ENCODE measurements around the gene MAN1A1. TPM values are rescaled to one million over a fixed set of nuclear protein-coding genes. Genes with fewer than 3 reads are reported as not detected.

Gene MAN1A1
- total and polyA plus RNA-seq, 7 donors, result 10.2 to 143 (median 81.9) TPM

DNA sequence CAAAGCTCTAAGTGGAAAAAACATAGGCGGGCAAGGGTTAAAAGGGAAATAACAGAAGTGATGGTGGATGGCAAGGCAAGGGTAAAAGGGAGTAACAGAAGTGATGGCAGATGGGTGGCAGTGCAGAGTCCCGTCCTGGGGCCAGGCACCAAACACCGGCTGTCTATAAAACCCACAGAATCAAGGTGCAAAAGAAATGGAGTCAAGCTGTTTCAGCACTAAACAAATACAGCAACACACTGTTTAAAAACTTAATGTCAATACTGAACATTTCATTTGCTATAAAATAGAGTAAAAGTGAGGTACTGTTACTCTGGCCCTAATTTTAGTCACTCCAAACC, 87.6 kb downstream of the MAN1A1 start:
- Histone ChIP-seq H3K27ac (no peak overlapping the region), H3K27me3 (no peaks in the 10 kb centered on the region), H3K36me3 (no peaks in the 10 kb centered on the region), H3K9me3 (no peaks in the 10 kb centered on the region), H3K4me1 (peaks cover 0 to 24% (median 3%) of the 10 kb centered on the region in 4 donors), H3K4me3 (no peak overlapping the region)
- DNase-seq, result no peak
- 70 to 84% methylated on average over 3 of the region's 3 CpGs for WGBS, 2 donors
- no peak for TF ChIP-seq POLR2AphosphoS5 (IDR thresholded peaks at IDR 0.05)
- TF ChIP-seq POLR2A (IDR thresholded peaks at IDR 0.05), result no peak
- no peak for TF ChIP-seq EP300 (IDR thresholded peaks at IDR 0.05)
- TF ChIP-seq, protein P1, sequence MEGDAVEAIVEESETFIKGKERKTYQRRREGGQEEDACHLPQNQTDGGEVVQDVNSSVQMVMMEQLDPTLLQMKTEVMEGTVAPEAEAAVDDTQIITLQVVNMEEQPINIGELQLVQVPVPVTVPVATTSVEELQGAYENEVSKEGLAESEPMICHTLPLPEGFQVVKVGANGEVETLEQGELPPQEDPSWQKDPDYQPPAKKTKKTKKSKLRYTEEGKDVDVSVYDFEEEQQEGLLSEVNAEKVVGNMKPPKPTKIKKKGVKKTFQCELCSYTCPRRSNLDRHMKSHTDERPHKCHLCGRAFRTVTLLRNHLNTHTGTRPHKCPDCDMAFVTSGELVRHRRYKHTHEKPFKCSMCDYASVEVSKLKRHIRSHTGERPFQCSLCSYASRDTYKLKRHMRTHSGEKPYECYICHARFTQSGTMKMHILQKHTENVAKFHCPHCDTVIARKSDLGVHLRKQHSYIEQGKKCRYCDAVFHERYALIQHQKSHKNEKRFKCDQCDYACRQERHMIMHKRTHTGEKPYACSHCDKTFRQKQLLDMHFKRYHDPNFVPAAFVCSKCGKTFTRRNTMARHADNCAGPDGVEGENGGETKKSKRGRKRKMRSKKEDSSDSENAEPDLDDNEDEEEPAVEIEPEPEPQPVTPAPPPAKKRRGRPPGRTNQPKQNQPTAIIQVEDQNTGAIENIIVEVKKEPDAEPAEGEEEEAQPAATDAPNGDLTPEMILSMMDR (IDR thresholded peaks at IDR 0.05), result no peak
- intact Hi-C loops (cut with DNase I), result no loop called here

DNA sequence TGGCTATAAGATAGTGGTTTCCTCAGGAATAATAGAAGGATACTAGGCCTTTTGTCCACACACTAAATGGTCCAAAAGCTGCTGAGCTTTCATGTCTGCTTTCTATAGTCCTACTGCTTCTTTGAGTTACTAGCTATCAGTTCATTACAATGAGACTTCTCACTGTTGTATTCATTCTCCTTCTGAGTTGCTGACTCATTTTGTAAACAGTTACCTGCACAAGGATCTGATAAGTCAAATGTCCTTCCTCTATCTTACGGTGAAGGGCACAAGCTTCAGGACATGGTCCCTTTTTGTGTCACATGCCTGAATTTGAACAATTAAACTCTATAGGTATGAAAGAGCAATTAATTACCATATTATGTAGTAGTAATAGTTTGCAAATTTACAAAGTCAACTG, 90.5 kb downstream of the MAN1A1 start:
- 12 to 56% methylated on average over 1 of the region's 1 CpG for WGBS, 2 donors
- Histone ChIP-seq H3K36me3 (no peaks in the 10 kb centered on the region), H3K27ac (no peak overlapping the region), H3K27me3 (no peaks in the 10 kb centered on the region), H3K4me1 (peaks cover 0 to 24% (median 3%) of the 10 kb centered on the region in 4 donors), H3K9me3 (no peaks in the 10 kb centered on the region), H3K4me3 (no peak overlapping the region)
- intact Hi-C loops (cut with DNase I), result no loop called here
- no peak for TF ChIP-seq POLR2A (IDR thresholded peaks at IDR 0.05)
- no peak for TF ChIP-seq POLR2AphosphoS5 (IDR thresholded peaks at IDR 0.05)
- TF ChIP-seq, protein P1 (IDR thresholded peaks at IDR 0.05), result no peak
- no peak for TF ChIP-seq EP300 (IDR thresholded peaks at IDR 0.05)
- no peak for DNase-seq

DNA sequence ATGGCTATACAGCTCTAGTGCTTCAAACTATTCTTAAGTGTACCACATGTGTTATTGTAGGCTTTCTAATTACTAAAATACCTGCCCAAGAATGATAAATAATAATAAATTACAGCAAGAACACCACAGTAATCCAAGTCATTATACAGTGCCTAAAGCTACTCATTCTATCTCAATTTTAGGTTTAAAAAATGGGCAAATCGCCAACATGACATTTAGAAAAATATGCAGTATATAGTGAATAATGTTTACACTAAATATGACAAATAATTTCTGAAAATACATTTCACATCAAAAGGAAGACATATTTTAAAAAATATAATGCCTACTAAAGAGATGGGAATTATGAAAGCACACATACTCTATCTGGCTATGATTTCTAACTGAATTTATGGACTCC, 91.8 kb downstream of the MAN1A1 start:
- intact Hi-C loops (cut with DNase I), result no loop called here
- 94 to 95% methylated on average over 1 of the region's 1 CpG for WGBS, 2 donors
- no peak for DNase-seq
- H3K4me3 ChIP-seq, result no peak overlapping the region
- H3K27me3 ChIP-seq, result no peaks in the 10 kb centered on the region
- no peak overlapping the region for H3K27ac ChIP-seq
- TF ChIP-seq, protein P1 (IDR thresholded peaks at IDR 0.05), result no peak
- TF ChIP-seq POLR2AphosphoS5 (IDR thresholded peaks at IDR 0.05), result no peak
- no peak for TF ChIP-seq POLR2A (IDR thresholded peaks at IDR 0.05)
- TF ChIP-seq EP300 (IDR thresholded peaks at IDR 0.05), result no peak
- no peaks in the 10 kb centered on the region for H3K36me3 ChIP-seq
- H3K4me1 ChIP-seq, result peaks cover 0 to 24% (median 3%) of the 10 kb centered on the region in 4 donors
- H3K9me3 ChIP-seq, result no peaks in the 10 kb centered on the region

DNA sequence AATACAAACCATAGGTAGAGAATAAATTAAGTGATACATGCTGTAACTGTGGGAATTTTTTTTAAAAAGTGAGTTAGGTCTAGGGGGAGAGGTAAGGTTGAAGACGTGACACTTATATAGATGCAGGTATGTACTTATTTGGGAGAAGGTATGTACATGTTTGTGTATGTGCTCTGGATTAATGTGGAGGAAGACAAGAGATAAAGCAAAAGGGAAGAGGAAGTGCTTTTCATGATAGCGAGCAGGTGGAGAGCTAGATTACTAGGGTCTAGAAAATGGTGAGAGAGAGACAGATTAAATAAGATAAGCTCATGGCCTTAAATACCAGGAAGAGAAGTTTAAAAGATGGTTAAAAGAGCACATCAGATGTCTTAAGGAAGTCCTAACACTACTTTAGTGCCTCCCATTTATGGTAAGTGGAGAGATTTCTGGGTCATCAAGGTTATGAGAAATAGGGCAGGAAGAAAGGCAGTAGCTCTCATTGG, 92.5 kb downstream of the MAN1A1 start:
- TF ChIP-seq EP300 (IDR thresholded peaks at IDR 0.05) (no peak), POLR2A (IDR thresholded peaks at IDR 0.05) (no peak), POLR2AphosphoS5 (IDR thresholded peaks at IDR 0.05) (no peak)
- TF ChIP-seq, protein P1 (IDR thresholded peaks at IDR 0.05), result no peak
- H3K27ac ChIP-seq, result no peak overlapping the region
- no peak overlapping the region for H3K4me3 ChIP-seq
- H3K9me3 ChIP-seq, result no peaks in the 10 kb centered on the region
- peaks cover 0 to 24% (median 3%) of the 10 kb centered on the region in 4 donors for H3K4me1 ChIP-seq
- intact Hi-C loops (cut with DNase I), result no loop called here
- WGBS, 2 donors, result 73 to 86% methylated on average over 2 of the region's 2 CpGs
- no peaks in the 10 kb centered on the region for H3K36me3 ChIP-seq
- H3K27me3 ChIP-seq, result no peaks in the 10 kb centered on the region
- no peak for DNase-seq

DNA sequence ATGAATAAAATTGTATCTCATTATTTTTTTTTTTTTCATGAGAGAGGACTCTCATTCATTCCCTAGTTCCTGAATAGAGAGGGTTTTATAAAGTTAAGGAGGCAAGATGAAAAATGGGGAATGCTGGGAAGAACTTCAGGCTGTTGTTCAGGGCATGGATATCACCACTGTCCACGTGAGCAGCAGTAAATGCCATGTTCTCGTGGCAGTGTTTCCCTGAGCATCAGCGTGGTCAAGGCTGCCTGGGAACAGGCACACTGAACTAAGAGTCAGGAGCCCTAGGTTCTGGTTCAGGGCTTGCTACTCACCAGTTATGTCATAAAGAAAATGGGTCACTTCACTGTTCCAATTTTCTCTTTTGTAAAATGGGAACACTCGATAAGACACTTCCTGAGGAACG, 93.2 kb downstream of the MAN1A1 start:
- WGBS, 2 donors, result 89 to 95% methylated on average over 5 of the region's 5 CpGs
- TF ChIP-seq EP300 (IDR thresholded peaks at IDR 0.05), result no peak
- no peak for TF ChIP-seq POLR2AphosphoS5 (IDR thresholded peaks at IDR 0.05)
- TF ChIP-seq, protein P1 (IDR thresholded peaks at IDR 0.05), result no peak
- Histone ChIP-seq H3K4me1 (peaks cover 0 to 18% (median 3%) of the 10 kb centered on the region in 4 donors), H3K4me3 (no peak overlapping the region), H3K27me3 (no peaks in the 10 kb centered on the region), H3K36me3 (no peaks in the 10 kb centered on the region), H3K9me3 (no peaks in the 10 kb centered on the region), H3K27ac (no peak overlapping the region)
- DNase-seq, result no peak
- intact Hi-C loops (cut with DNase I), result no loop called here

Data from sigmoid colon (tissue), 7 donors.